ENCODE results near the gene HLCS. TPM values are rescaled to one million over a fixed set of nuclear protein-coding genes. Genes with fewer than 3 reads are reported as not detected.
A peak's percentile ranks its signal among the peaks of the same experiment; 100 is the strongest.

HLCS gene
- total RNA-seq, 2 experiments from 2014 or later = 12.5 to 15.5 TPM

DNA sequence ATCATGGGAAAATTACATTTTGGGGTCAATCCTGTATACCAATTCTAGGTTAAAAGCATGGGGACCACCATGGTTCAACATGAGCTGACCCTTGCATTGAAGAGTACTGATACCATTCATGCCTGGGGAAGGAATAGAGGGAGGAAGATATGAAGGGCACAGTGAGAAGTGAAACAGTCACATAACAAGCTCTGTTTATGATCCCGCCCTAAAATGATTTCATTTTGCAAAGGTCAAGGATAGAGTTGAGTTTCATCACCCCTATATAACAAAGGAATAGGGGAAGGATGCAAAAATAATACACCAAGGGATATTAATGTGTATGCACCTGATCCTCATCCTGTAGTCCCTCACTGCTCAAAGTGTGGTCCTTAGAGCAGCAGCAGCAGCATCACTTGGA, 2.5 kb upstream of the HLCS start:
- no peak for ATAC-seq

DNA sequence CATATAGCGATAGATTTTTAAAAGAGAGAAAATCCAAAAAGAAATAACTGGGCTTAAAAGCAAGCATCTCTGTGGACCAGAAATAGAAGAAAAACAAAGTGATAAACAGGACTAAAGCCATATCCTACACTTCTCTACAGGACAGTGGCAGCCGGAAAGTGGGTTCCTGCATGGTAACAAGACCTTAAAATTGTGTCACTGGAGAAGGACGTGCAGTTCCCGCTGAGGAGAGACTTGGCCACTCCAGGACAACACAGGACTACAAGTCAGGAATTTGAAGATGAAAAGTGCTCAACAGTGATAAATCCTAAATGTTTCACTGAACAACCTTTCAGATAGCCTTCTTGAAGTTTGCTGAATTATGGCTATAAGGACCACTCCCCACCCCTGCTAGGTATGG, 1.9 kb upstream of the HLCS start:
- H3K36me3 Mint-ChIP-seq (ENCODE audit: low read depth) = peaks cover 2% of the 10 kb centered on the region
- H3K4me3 Mint-ChIP-seq = no peak overlapping the region
- no peaks in the 10 kb centered on the region for H3K27me3 Mint-ChIP-seq
- no peak overlapping the region for H3K27ac Mint-ChIP-seq
- peaks cover 22% of the 10 kb centered on the region for H3K4me1 Mint-ChIP-seq (ENCODE audit: low read depth)
- ChIA-PET CTCF (interaction anchor here (0.9 to 4.3 kb wide), 3 partner anchors 11 to 41 kb away, joined by 3 to 14 read pairs (median 4); no protein-coding TSS in a partner anchor), POLR2A (interaction anchor here (1.0 to 1.8 kb wide), 2 partner anchors 9 to 21 kb away, joined by 3 to 6 read pairs; no protein-coding TSS in a partner anchor)
- DNase-seq (no peak), ATAC-seq (no peak)
- intact Hi-C loops (cut with micrococcal nuclease) = no loop called here
- no peaks in the 10 kb centered on the region for H3K9me3 Mint-ChIP-seq
- TF ChIP-seq, protein P1, sequence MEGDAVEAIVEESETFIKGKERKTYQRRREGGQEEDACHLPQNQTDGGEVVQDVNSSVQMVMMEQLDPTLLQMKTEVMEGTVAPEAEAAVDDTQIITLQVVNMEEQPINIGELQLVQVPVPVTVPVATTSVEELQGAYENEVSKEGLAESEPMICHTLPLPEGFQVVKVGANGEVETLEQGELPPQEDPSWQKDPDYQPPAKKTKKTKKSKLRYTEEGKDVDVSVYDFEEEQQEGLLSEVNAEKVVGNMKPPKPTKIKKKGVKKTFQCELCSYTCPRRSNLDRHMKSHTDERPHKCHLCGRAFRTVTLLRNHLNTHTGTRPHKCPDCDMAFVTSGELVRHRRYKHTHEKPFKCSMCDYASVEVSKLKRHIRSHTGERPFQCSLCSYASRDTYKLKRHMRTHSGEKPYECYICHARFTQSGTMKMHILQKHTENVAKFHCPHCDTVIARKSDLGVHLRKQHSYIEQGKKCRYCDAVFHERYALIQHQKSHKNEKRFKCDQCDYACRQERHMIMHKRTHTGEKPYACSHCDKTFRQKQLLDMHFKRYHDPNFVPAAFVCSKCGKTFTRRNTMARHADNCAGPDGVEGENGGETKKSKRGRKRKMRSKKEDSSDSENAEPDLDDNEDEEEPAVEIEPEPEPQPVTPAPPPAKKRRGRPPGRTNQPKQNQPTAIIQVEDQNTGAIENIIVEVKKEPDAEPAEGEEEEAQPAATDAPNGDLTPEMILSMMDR (IDR thresholded peaks at IDR 0.05) = no peak

More for the DNA sequence above, 2.5 kb upstream of the HLCS start:
- TF ChIP-seq, protein P1 (IDR thresholded peaks at IDR 0.05) = no peak
- intact Hi-C loops (cut with micrococcal nuclease) = no loop called here
- CTCF ChIA-PET = interaction anchor here (0.9 to 4.3 kb wide), 3 partner anchors 11 to 42 kb away, joined by 3 to 14 read pairs (median 4); no protein-coding TSS in a partner anchor
- Mint-ChIP-seq H3K4me1 (ENCODE audit: low read depth) (peaks cover 22% of the 10 kb centered on the region), H3K9me3 (no peaks in the 10 kb centered on the region), H3K4me3 (no peak overlapping the region), H3K36me3 (ENCODE audit: low read depth) (peaks cover 2% of the 10 kb centered on the region), H3K27me3 (no peaks in the 10 kb centered on the region), H3K27ac (no peak overlapping the region)
- POLR2A ChIA-PET = interaction anchor here (1.0 to 1.8 kb wide), 2 partner anchors 8 to 20 kb away, joined by 3 to 6 read pairs; no protein-coding TSS in a partner anchor
- DNase-seq = no peak

DNA sequence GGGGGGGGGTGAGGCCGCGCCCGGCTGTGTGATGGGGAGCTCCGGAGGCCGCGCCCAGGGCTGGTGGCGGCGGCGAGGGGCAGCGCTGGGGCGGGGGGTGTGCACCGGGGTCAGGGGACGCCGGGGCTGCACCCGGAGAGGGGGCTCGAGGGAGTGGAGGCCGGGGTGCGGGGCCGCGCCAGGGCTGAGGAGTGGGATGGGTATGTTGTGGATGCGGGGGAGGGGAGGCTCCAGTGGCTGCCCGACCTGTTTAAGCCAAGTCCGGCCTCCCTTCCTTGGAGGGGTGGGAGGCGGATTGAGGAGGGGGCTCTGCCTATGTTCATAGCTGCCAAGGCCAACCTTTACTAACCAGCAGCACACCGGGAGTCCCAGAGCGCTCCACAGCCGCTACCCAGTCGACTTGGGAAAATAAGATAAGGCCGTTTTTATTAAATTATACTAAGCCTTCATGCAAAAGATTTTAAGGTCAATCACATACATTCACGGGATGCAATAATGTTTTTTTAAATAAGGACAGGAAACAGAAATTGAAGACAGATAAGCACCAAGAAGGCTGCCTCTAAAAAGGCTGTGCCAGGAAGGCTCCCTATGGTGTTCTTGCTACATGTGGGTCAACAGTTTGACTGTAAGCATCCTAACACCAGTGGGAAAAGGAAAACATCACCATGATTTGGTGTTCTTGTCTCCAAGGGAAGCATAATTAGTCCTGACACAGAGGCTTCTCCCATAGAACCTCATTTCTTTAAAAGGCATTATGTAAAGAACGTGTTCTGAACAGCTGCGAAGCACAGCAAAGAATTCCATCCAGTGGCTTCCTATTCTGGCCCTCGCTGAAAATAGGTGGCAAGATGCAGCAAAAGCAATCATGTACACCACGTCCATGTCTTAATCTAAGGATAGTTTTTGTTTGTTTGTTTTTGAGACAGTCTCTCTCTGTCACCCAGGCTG, 626 bp upstream of the HLCS start:
- intact Hi-C loops (cut with micrococcal nuclease) = no loop called here
- ATAC-seq (no peak), DNase-seq (no peak)
- H3K36me3 Mint-ChIP-seq (ENCODE audit: low read depth) = peaks cover 2% of the 10 kb centered on the region
- TF ChIP-seq, protein P1 (IDR thresholded peaks at IDR 0.05) = no peak
- peak overlapping the region; percentile 69 for H3K4me3 Mint-ChIP-seq
- peak overlapping the region; percentile 71 for H3K27ac Mint-ChIP-seq
- no peaks in the 10 kb centered on the region for H3K27me3 Mint-ChIP-seq
- H3K9me3 Mint-ChIP-seq = no peaks in the 10 kb centered on the region
- peaks cover 22% of the 10 kb centered on the region for H3K4me1 Mint-ChIP-seq (ENCODE audit: low read depth)
- CTCF ChIA-PET = interaction anchor here (1.4 to 4.3 kb wide), 5 partner anchors 9 to 33 kb away, joined by 3 to 28 read pairs (median 10); no protein-coding TSS in a partner anchor
- POLR2A ChIA-PET = interaction anchor here (1.2 to 2.5 kb wide), 3 partner anchors 20 to 24 kb away, joined by 4 to 9 read pairs (median 9); no protein-coding TSS in a partner anchor

DNA sequence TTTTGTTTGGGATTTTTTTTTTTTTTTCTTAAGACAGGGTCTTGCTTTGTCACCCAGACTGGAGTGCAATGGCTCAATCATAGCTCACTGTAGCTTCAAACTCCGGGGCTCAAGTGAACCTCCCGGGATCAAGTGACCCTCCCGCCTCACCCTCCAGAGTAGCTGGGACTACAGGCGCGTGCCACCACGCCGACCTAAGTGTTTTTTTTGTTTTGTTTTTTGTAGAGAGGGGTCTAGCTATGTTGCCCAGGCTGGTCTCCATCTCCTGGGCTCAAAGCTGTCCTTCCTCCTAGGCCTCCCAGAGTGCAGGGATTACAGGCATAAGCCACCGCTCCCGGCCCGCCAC, 776 bp downstream of the HLCS start:
- Mint-ChIP-seq H3K4me3 (peak overlapping the region; percentile 88), H3K27ac (peak overlapping the region; percentile 93), H3K4me1 (ENCODE audit: low read depth) (peaks cover 22% of the 10 kb centered on the region), H3K9me3 (no peaks in the 10 kb centered on the region), H3K27me3 (no peaks in the 10 kb centered on the region), H3K36me3 (ENCODE audit: low read depth) (peaks cover 6% of the 10 kb centered on the region)
- DNase-seq (no peak), ATAC-seq (peak; percentile 1)
- ChIA-PET POLR2A (interaction anchor here (0.8 to 2.5 kb wide), 8 partner anchors 11 to 255 kb away, joined by 3 to 9 read pairs (median 4); no protein-coding TSS in a partner anchor), CTCF (interaction anchor here (0.6 to 4.3 kb wide), 12 partner anchors 9 to 44 kb away, joined by 3 to 28 read pairs (median 3); no protein-coding TSS in a partner anchor)
- intact Hi-C loops (cut with micrococcal nuclease) = no loop called here
- TF ChIP-seq, protein P1 (IDR thresholded peaks at IDR 0.05) = no peak

Measured in activated CD8-positive, alpha-beta T cell treated with anti-CD3 and anti-CD28 coated beads for 36 hours (primary cell).